GM21515 (cell line): Measurements from ENCODE around the gene C19orf25.
A peak's percentile ranks its signal among the peaks of the same experiment; 100 is the strongest.
"Not testable (repeated sequence)": the region's sequence is repeated elsewhere in the genome, so short reads cannot be mapped to it uniquely, and the experiment has no call there.

Experiments
- ATAC-seq: cut with Tn5 transposase; IDR thresholded peaks from one replicate; pipeline ENCODE4 v1.9.1; 2021; ENCODE audit not compliant: unreplicated experiment

Gene C19orf25

DNA sequence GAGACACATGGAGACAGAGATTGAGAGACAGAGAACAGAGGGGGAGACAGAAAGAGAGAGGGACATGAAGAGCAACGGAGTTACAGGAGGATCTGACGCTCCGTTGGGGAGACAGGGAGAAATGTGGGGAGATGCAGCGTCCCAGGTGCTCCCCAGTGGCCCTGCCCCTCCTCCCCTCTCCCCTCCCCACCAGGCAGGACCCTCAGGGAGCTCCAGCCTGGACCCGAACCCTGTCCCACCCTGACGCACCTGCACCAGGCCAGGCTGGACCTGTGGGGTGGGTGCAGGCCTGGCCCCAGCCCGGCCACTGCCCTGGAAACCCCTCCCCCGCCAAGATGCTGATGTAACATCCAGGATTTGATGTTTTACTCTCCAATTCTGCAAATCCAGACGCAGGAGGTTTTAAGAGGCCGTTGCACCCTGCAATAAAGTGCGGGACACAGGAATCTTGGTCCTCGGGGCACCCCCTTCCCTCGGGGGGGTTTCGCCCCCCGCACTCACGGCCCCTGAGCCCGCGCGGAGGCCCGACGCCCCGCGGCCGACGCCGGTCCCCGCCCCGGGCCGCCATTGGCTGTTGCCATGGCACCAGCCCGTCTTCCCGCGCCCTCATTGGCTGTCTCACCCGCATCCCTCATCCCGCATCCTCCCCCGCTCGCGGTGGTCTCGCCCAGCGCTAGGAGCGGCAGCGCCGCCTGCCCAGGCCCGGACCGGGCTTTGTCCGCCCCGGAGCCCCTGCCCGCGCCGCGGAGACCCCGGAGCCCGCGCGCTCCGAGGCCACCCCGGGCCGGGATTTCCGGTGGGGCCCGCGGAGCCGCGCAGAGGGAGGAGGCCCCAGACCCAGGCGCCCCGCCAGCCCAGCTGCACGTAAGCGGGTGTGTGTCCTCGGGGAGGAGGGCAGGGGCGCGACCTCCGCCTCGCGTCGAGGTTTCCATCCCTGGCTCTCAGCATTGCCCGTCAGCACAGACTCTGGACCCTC lies 29.3 kb downstream of the C19orf25 start, which contains the start of gene APC2:
APC2 (plus strand) TSS at position 655 of the 976 bp plus-strand sequence. CDS start 2,881 bp downstream, outside the sequence.
- ATAC-seq: no peak

DNA sequence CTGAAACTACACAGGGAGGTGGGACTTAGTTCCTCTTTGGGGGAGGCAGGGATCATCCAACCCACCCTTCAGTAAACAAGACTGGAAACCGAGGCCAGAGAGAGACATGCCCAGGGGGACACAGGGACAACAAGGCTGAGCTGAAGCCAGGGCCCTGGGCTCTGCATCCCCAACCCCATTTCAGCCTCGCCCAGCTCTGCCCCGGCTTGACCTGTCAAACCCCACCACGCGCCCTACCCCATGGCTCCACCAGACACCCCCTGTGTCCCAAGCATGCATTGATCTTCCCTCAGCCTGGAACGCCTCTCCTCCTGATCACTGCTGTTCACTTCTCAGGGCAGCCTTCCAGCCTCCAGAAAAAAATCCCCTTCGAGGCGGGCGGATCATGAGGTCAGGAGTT lies 31.1 kb downstream of the C19orf25 start:
- no peak for ATAC-seq

DNA sequence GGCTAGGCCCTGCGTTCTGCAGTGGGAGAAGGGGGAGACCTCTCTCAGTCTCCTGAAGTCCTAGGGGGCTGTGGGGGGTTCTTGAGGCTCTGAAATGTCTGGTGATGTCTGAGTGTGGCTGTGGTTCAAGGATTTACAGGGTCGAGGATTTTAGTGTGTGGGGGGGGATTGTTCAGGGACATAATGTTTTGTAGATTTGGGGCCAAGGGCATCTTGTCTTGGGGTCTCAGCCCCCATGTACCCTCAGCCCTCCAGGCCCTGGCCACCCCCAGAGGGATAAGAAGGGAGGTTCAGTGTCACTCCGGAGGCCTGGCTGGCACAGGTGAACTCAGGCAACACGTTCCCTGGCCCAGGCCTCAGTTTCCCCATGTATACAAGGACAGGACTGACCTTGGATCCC lies 31.5 kb downstream of the C19orf25 start:
- no peak for ATAC-seq

DNA sequence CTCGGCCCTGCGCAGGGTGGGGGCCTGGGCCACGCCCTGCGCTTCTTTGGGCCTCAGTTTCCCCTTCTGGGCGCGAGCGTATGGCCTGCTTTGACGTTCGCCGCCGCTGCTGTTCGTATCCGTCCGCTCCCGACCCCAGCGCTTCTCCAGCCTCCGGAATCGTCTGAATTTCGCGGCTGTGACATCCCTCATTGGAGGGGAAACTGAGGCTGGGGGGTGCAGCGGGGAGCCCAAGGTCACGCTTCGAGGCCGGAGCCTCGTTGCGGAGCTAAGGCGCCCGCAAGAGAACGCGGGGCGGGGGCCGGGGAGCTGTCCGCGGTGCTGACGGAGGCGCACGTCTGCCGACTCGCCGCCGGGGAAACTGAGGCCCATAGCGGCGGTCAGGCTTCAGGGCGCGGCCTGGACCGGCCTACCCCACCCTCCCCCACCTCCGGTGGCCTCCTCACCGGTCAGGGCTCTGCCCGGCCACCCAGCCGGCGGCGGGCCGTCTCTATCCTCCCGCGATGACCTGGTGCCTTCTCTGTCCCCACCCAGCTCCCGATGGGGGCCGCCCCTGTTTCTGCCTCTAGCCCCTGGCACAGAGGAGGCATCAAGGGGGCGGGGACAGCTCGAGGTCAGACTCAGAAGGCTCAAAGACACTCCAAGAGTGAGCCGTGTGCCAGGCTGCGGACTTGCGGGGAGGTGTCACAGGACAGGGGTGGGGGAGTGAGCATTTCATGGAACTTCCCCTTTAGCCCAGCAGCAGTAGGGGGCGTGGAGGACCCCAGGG lies 32.1 kb downstream of the C19orf25 start:
- no peak for ATAC-seq

GRCh38 chr19:1445932-1446712 lies 32.9 kb downstream of the C19orf25 start:
- ATAC-seq: no peak

GRCh38 chr19:1445185-1445931 lies 33.7 kb downstream of the C19orf25 start:
- ATAC-seq: peak; percentile 59

DNA sequence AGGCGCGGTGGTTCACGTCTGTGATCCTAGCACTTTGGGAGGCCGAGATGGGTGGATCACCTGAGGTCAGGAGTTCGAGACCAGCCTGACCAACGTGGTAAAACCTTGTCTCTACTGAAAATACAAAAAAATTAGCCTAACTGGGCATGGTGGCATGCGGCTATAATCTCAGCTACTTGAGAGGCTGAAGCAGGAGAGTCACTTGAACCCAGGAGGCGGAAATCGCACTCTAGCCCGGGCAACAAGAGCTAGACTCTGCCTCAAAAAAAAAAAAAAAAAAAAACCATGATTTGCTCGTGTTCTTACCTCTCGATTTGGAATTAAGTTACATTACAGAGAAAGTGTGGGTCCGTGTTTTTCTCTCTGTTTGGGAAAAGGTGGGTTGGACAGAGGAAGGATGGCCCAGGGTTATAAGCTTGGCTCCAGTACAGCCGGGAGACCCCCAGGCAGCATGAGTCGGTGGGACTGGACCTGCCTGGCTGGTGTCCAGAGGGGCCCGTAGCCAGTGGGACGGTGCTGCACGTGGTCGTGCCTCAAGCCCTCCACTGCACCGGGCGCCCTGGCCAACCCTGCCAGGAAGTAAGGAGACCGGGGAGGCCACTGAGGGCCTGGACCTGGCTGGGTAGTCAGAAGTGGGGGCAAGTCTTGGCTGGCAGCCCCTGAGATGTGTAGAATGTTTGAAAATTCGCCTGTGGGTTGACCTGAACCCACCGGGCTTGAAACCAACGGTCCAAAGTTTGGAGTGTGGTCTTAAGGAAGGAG lies 37.2 kb downstream of the C19orf25 start:
- ATAC-seq: no peak

GRCh38 chr19:1441022-1441426 lies 38.0 kb downstream of the C19orf25 start:
- no peak for ATAC-seq

DNA sequence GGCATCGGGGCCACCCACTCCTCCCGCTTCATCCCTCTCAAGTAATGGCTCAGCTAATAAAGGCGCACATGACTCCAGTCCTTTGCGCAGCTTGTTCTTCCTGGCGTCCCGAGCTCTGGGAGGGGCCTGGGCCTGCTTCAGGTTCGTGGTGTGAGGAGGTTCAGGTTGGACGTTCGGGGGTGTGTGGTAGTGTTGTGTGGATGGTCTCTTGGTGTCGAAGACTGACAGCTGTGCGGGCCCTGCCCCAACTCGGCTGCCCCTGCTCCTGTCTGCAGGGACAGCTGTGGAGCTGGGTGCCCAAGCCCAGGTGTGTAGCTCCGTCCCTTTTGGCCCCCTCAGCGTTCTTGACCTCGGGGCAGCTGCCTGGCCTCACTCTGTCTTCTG lies 38.6 kb downstream of the C19orf25 start:
- ATAC-seq: no peak

DNA sequence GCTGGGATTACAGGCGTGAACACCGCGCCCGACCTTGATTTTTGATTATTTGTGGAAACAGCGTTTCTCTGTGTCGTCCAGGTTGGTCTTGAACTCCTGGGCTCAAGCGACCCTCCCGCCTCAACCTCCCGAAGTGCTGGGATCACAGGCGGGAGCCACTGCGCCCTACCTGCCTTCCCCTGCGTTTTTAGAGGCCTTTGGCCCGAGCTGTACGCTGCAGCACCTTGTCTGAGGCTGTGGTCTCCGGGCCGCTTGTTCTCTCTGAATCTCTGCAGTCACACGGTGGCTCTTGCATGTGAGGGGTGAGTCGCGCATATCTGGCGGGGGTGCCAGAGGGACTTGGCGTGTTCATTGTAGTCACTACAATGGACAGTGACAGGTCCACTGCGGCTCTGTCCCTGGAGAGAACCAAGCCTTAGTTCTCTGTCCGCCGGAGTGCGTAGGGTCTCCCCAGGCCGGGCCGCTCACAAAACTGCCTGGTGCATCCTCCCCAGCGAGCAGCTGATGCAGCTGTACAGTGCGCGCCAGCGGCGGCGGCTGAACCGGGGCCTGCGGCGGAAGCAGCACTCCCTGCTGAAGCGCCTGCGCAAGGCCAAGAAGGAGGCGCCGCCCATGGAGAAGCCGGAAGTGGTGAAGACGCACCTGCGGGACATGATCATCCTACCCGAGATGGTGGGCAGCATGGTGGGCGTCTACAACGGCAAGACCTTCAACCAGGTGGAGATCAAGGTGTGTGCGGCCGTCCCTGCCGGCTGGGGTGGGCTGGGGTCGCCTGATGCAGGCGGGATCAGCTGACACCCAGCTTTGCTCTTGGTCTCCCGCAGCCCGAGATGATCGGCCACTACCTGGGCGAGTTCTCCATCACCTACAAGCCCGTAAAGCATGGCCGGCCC lies 39.2 kb downstream of the C19orf25 start:
- not testable (repeated sequence) for ATAC-seq

DNA sequence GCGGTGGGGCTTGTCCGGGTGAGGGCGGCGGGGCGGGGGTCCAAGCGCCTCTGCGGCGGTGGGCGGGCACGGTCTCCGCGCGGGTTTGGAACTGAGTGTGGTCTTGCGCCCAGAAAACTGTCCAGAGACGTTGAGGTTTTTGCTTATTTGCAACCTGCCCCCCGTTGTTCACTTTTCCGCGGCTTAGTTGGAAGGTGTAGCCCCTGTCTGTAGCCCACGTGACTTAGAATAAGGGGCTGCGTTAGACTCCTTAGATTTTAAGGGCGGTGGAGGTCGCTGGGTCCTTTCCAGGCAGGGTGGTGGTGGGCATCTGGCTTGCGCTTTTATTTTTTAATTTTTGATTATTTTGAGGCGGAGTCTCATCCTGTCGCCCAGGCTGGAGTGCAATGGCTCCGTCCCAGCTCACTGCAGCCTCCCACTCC lies 40.1 kb downstream of the C19orf25 start:
- peak; percentile 9 for ATAC-seq

GRCh38 chr19:1438035-1438932 lies 40.7 kb downstream of the C19orf25 start, which contains the start of gene RPS15:
Gene RPS15 (plus strand): TSS chr19:1438396. CDS start chr19:1438426, 30 bp downstream.
- peak; percentile 76 for ATAC-seq

- no peak for ATAC-seq
These were observed 41.4 kb downstream of the C19orf25 start for GRCh38 chr19:1437609-1438008.

DNA sequence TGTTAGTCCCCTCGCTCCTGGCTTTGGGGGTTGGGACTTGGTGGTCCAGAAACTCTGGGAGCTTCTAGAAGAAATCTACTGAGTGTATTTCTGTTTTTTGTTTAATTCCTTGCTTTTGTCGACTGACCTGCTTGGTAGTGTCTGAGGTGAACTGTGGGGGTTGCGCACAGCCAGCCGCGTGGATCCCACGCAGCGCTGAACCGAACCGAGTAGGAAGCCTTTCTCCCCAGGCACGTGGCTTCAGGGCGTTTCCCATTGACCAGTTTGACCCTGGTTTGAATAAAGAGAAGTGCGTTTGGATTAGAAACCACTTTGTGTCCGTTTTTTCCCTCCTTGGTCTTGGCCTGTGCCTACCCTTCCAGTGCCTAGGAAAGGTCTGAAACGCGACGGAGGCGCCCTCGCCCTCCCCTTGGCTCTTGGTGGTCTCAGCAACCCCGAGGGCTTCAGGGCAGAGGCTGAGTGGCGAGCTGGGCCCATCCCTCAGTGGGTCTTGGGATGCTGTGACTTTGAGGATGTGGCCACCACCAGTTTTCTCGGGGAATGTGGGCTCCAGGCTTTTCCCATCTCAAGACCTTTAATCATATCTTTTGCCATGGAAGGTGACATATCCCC lies 43.5 kb downstream of the C19orf25 start:
- no peak for ATAC-seq

DNA sequence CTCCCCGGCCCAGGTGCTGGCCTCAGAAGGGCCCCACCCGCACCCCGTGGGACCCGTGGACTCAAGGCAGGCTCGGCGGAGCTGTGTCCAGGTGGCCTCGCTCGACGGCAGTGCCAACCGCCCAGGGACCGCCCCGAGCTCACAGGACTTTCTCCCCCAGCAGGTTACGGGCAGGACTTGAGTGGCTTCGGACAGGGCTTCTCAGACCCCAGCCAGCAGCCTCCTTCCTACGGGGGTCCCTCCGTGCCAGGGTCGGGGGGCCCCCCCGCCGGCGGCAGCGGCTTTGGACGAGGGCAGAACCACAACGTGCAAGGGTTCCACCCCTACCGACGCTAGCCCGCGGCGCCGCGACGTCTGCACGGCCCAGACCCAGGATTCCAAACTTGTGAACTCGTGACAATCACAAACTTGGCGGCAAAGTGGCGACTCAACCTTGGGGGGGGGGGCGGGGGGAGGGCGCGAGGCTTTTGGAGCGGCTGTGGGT lies 44.4 kb downstream of the C19orf25 start:
- no peak for ATAC-seq

- ATAC-seq: no peak
These were observed 45.0 kb downstream of the C19orf25 start for GRCh38 chr19:1434040-1434366.
